Lung (tissue), 12 donors: ENCODE data around the gene BCL11A. TPM values are rescaled to one million over a fixed set of nuclear protein-coding genes. Genes with fewer than 3 reads are reported as not detected.

Experiments used
- ATAC-seq: fragments of 200-7000 bp; cut with Tn5 transposase; one replicate; pipeline ENCODE4 v1.9.1; 2020; ENCODE audit warnings: moderate number of reproducible peaks; ENCODE audit not compliant: insufficient read depth, low FRiP score
- DNase-seq, 3 donors: peaks; one replicate each; pipeline ENCODE4 v3.0.0-alpha.2; 2013 to 2017
- H3K27ac ChIP-seq, 2 donors: one replicate each; pipeline ENCODE4 v1.5.1; 2013; ENCODE audit warnings: mild to moderate bottlenecking in 2 of 2, moderate library complexity in 2 of 2, control low read depth in 1 of 2, inconsistent platforms in 1 of 2, low read depth in 1 of 2, low read length in 1 of 2
- H3K27me3 ChIP-seq, 3 donors: one replicate each; pipeline ENCODE4 v1.5.1; 2013; ENCODE audit warnings: low read length in 2 of 3; ENCODE audit not compliant: control insufficient read depth in 3 of 3, insufficient read depth in 3 of 3
- H3K36me3 ChIP-seq, 4 donors: one replicate each; pipeline ENCODE4 v1.5.1; 2013; ENCODE audit warnings: low read length in 4 of 4, mild to moderate bottlenecking in 1 of 4, moderate library complexity in 1 of 4; ENCODE audit not compliant: control insufficient read depth in 4 of 4, insufficient read depth in 4 of 4
- H3K4me1 ChIP-seq, 5 donors: one replicate each; pipeline ENCODE4 v1.5.1; 2013; ENCODE audit warnings: low read length in 5 of 5, mild to moderate bottlenecking in 2 of 5, moderate library complexity in 1 of 5; ENCODE audit not compliant: control insufficient read depth in 5 of 5, insufficient read depth in 5 of 5
- H3K4me3 ChIP-seq: one replicate; pipeline ENCODE4 v1.5.1; 2013; ENCODE audit warnings: mild to moderate bottlenecking, control low read depth, moderate library complexity
- H3K9ac ChIP-seq, 2 donors: one replicate each; pipeline ENCODE4 v1.5.1; 2013; ENCODE audit warnings: low read length in 2 of 2, control low read depth in 1 of 2; ENCODE audit not compliant: insufficient read depth in 1 of 2
- H3K9me3 ChIP-seq, 4 donors: one replicate each; pipeline ENCODE4 v1.5.1; 2013; ENCODE audit warnings: low read length in 3 of 4, mild to moderate bottlenecking in 1 of 4, moderate library complexity in 1 of 4; ENCODE audit not compliant: control insufficient read depth in 4 of 4, insufficient read depth in 3 of 4
- WGBS, 2 donors: extraction: QIAGEN DNeasy Blood & Tissue Kit; methylation state at CpG; one replicate each; pipeline ENCODE4 v1.1.7; 2013; 5-methylcytosine and 5-hydroxymethylcytosine counted together
- polyA plus RNA-seq, 2 donors: library from polyadenylated mRNA; stranded (reverse); fragments of 200-250 nt; gene quantifications; one replicate each; pipeline ENCODE4 v1.2.1, GENCODE V29; 2013
- total RNA-seq, 2 donors: library from RNA; depleted of rRNA in 1 of 2; stranded (reverse); fragments of >200 nt in 1 of 2; gene quantifications; one replicate each; pipeline ENCODE4 v1.2.1, GENCODE V29; 2014 to 2021
- TF ChIP-seq, protein P1 (sequence below): IDR thresholded peaks from 2 replicates; pipeline ENCODE4 v1.5.1; 2012; ENCODE audit warnings: mild to moderate bottlenecking; ENCODE audit errors: control extremely low read depth, extremely low read depth
- donor health status: control.
- donor health status: control.
- donor health status: Bipolar disorder and iron deficiency.
- donor health status: healthy.
- donor health status: DM: yes; HTN: yes; CAD: no.

Gene BCL11A
- total and polyA plus RNA-seq, 4 donors: 1.5 to 21.1 (median 4.7) TPM

DNA sequence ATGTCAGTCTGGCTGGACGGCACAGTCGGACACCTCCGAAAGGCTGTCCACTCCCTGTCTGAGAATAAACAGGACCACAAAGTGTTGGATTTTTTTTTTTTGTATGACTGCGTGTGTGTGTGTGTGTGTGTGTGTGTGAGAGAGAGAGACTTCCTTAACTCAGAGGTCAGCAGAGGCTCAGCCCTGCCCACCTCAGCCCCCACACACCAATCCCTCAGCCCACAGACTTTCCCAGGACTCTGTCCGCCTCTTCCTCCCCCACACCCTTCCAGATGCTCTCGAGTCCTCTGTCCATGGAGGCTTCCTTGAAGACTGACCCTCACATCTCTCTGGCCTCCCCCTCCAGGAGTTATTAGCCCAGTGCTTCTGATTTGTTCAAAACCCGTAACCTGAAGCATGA lies 147.3 kb downstream of the BCL11A start:
- Histone ChIP-seq H3K4me1 (peaks cover 0 to 19% (median 2%) of the 10 kb centered on the region in 5 donors), H3K4me3 (no peak overlapping the region), H3K36me3 (no peaks in the 10 kb centered on the region), H3K9me3 (peaks cover 0 to 5% (median 0%) of the 10 kb centered on the region in 4 donors), H3K27ac (no peak overlapping the region), H3K9ac (no peak overlapping the region), H3K27me3 (peaks cover 0 to 2% (median 0%) of the 10 kb centered on the region in 3 donors)
- peak in 1 of 3 donors; percentile 24 for DNase-seq
- no peak for ATAC-seq
- TF ChIP-seq, protein P1, sequence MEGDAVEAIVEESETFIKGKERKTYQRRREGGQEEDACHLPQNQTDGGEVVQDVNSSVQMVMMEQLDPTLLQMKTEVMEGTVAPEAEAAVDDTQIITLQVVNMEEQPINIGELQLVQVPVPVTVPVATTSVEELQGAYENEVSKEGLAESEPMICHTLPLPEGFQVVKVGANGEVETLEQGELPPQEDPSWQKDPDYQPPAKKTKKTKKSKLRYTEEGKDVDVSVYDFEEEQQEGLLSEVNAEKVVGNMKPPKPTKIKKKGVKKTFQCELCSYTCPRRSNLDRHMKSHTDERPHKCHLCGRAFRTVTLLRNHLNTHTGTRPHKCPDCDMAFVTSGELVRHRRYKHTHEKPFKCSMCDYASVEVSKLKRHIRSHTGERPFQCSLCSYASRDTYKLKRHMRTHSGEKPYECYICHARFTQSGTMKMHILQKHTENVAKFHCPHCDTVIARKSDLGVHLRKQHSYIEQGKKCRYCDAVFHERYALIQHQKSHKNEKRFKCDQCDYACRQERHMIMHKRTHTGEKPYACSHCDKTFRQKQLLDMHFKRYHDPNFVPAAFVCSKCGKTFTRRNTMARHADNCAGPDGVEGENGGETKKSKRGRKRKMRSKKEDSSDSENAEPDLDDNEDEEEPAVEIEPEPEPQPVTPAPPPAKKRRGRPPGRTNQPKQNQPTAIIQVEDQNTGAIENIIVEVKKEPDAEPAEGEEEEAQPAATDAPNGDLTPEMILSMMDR: no peak
- 71 to 84% methylated on average over 7 of the region's 7 CpGs for WGBS, 2 donors

DNA sequence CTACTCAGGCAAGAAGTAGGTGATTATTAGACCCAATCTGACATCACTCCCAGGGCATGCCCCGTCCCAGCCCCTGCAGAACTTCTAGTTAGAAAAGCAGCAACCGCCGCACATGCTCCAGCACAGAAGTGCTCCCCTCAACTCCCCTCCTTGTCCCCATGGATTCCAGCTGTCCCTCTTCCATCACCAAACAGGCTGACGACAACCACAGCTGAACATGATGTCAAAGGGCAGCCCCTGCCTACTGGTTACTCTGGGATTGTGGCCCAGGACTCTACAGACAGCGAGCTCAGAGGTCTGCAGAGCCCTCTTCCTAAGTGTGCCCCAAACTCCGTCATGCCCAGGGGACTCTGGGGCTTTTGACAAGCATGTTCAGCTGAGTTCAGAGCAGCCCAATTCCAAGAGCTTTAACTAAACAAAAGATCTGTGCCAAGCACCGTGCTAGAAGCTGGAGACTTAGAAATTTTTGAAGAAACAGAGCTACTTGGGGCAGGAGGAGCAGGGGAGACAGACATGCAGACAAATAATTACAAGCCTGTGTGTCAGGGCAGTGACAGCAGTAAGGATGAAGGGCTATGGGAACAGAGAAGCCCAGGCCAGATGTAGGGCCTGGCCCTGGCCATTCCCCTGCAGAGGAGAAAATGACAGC lies 148.1 kb downstream of the BCL11A start:
- H3K27ac ChIP-seq: no peak overlapping the region
- DNase-seq (peak; percentile 56 to 58 (median 57)), ATAC-seq (no peak)
- peaks cover 0 to 19% (median 2%) of the 10 kb centered on the region in 5 donors for H3K4me1 ChIP-seq
- H3K4me3 ChIP-seq: no peak overlapping the region
- H3K9ac ChIP-seq: peak overlapping the region in 1 of 2 donors; percentile 51
- TF ChIP-seq, protein P1: no peak
- no peaks in the 10 kb centered on the region for H3K36me3 ChIP-seq
- WGBS, 2 donors: 71 to 85% methylated on average over 7 of the region's 7 CpGs
- peaks cover 0 to 2% (median 0%) of the 10 kb centered on the region in 3 donors for H3K27me3 ChIP-seq
- H3K9me3 ChIP-seq: peaks cover 0 to 5% (median 0%) of the 10 kb centered on the region in 4 donors

Other genes with a start within 250 kb of the BCL11A start
- gene PAPOLG, start 202.6 kb upstream of the BCL11A start, total RNA-seq: 10 to 100 TPM in 1 of 2 donors, 1 to 10 TPM in 1; 7.7 to 26.2 TPM
- gene PAPOLG, start 202.6 kb upstream of the BCL11A start, polyA plus RNA-seq: 1 to 10 TPM; 5.9 to 6.0 TPM